LoVo (cell line): ENCODE results near the gene PPP1R13B.

Source experiments
- DNase-seq: peaks from one replicate; pipeline ENCODE4 v3.0.0-alpha.2; 2016; ENCODE audit warnings: low spot score

PPP1R13B gene

GRCh38 chr14:103744621-103745395 lies 102.6 kb downstream of the PPP1R13B start:
- DNase-seq: no peak

- no peak for DNase-seq
Observed at GRCh38 chr14:103743691-103744090, 103.7 kb downstream of the PPP1R13B start.

- DNase-seq: no peak
Observed at GRCh38 chr14:103742499-103743255, 104.7 kb downstream of the PPP1R13B start.

- DNase-seq: no peak
Observed at GRCh38 chr14:103741876-103742275, 105.5 kb downstream of the PPP1R13B start.

- no peak for DNase-seq
Observed at GRCh38 chr14:103740991-103741689, 106.2 kb downstream of the PPP1R13B start.

GRCh38 chr14:103739793-103740501 lies 107.4 kb downstream of the PPP1R13B start:
- no peak for DNase-seq

GRCh38 chr14:103739466-103739792 lies 107.9 kb downstream of the PPP1R13B start:
- DNase-seq: no peak

- DNase-seq: no peak
Observed at GRCh38 chr14:103738701-103739451, 108.5 kb downstream of the PPP1R13B start.

- DNase-seq: no peak
Observed at GRCh38 chr14:103738166-103738565, 109.2 kb downstream of the PPP1R13B start.

- DNase-seq: no peak
Observed at GRCh38 chr14:103737432-103738045, 109.8 kb downstream of the PPP1R13B start.

GRCh38 chr14:103736546-103737431 lies 110.6 kb downstream of the PPP1R13B start:
- DNase-seq: no peak

- DNase-seq: no peak
Observed at GRCh38 chr14:103735815-103736545, 111.4 kb downstream of the PPP1R13B start.

GRCh38 chr14:103735439-103735814 lies 111.9 kb downstream of the PPP1R13B start:
- no peak for DNase-seq

- DNase-seq: no peak
Observed at GRCh38 chr14:103735022-103735421, 112.4 kb downstream of the PPP1R13B start.

GRCh38 chr14:103734081-103734888 lies 113.1 kb downstream of the PPP1R13B start:
- DNase-seq: no peak

- DNase-seq: no peak
Observed at GRCh38 chr14:103733651-103734050, 113.7 kb downstream of the PPP1R13B start.

- no peak for DNase-seq
Observed at GRCh38 chr14:103732868-103733620, 114.3 kb downstream of the PPP1R13B start.
